NCI-H2227 treated with DMSO at 0.1 percent for 48 hours (cell line): ENCODE measurements around the gene EPN3.

Experiments
- DNase-seq: peaks from one replicate; lab custom pipeline; 2025; lab: John Stamatoyannopoulos, UW

The EPN3 gene

GRCh38 chr17:50550661-50551432 is 18.3 kb downstream of the EPN3 start:
- peak; percentile 78 for DNase-seq

GRCh38 chr17:50551433-50551815 is 18.9 kb downstream of the EPN3 start:
- no peak for DNase-seq

- DNase-seq = no peak
Measured at GRCh38 chr17:50551884-50552283, 19.3 kb downstream of the EPN3 start.

- DNase-seq = no peak
Measured at GRCh38 chr17:50554201-50554600, 21.7 kb downstream of the EPN3 start.

GRCh38 chr17:50556803-50557202 is 24.3 kb downstream of the EPN3 start:
- DNase-seq = no peak

GRCh38 chr17:50557630-50558029 is 25.1 kb downstream of the EPN3 start:
- no peak for DNase-seq

- DNase-seq = no peak
Measured at GRCh38 chr17:50558091-50558490, 25.6 kb downstream of the EPN3 start.

- no peak for DNase-seq
Measured at GRCh38 chr17:50558581-50558940, 26.0 kb downstream of the EPN3 start.

- no peak for DNase-seq
Measured at GRCh38 chr17:50558941-50559614, 26.5 kb downstream of the EPN3 start.

GRCh38 chr17:50559674-50560184 is 27.2 kb downstream of the EPN3 start:
- peak; percentile 47 for DNase-seq

GRCh38 chr17:50560185-50560824 is 27.8 kb downstream of the EPN3 start, which contains the start of gene CACNA1G:
TSS of gene CACNA1G (plus strand) at chr17:50560715. CDS start at chr17:50561460, 745 bp downstream.
- peak; percentile 92 for DNase-seq

- DNase-seq = no peak
Measured at GRCh38 chr17:50560931-50561745, 28.6 kb downstream of the EPN3 start.

GRCh38 chr17:50561746-50562141 is 29.2 kb downstream of the EPN3 start:
- no peak for DNase-seq

- no peak for DNase-seq
Measured at GRCh38 chr17:50562242-50563091, 29.9 kb downstream of the EPN3 start.

- no peak for DNase-seq
Measured at GRCh38 chr17:50563092-50563511, 30.6 kb downstream of the EPN3 start.

- no peak for DNase-seq
Measured at GRCh38 chr17:50564916-50565315, 32.4 kb downstream of the EPN3 start.

- peak; percentile 71 for DNase-seq
Measured at GRCh38 chr17:50565402-50566350, 33.1 kb downstream of the EPN3 start.

- DNase-seq = no peak
Measured at GRCh38 chr17:50566886-50567285, 34.4 kb downstream of the EPN3 start.

- DNase-seq = no peak
Measured at GRCh38 chr17:50568659-50569058, 36.1 kb downstream of the EPN3 start.

GRCh38 chr17:50569592-50569991 is 37.1 kb downstream of the EPN3 start:
- DNase-seq = no peak
